ENCODE results near the gene SLC2A3. TPM values are rescaled to one million over a fixed set of nuclear protein-coding genes. Genes with fewer than 3 reads are reported as not detected.

Gene SLC2A3
- total RNA-seq, 1 donor from 2014 or later: 34.1 TPM

Other genes with a start within 250 kb of the SLC2A3 start
- 0.51 and 1.0 TPM in 2 replicates for gene GDF3, start 240.4 kb downstream of the SLC2A3 start, total RNA-seq
- not detected in 2 replicates for gene DPPA3, start 224.8 kb downstream of the SLC2A3 start, total RNA-seq
- gene CLEC4C, start 188.8 kb downstream of the SLC2A3 start, total RNA-seq: not detected in 2 replicates
- gene NANOGNB, start 171.0 kb downstream of the SLC2A3 start, total RNA-seq: not detected in 2 replicates
- not detected in 2 replicates for gene NANOG, start 146.8 kb downstream of the SLC2A3 start, total RNA-seq
- gene SLC2A14, start 63.3 kb downstream of the SLC2A3 start, total RNA-seq: under 0.01 TPM in 2 replicates
- 2.8 and 4.4 TPM in 2 replicates for gene FOXJ2, start 96.5 kb upstream of the SLC2A3 start, total RNA-seq
- 0.13 and 0.26 TPM in 2 replicates for gene C3AR1, start 130.2 kb upstream of the SLC2A3 start, total RNA-seq
- 23.1 and 44.5 TPM in 2 replicates for gene NECAP1, start 146.1 kb upstream of the SLC2A3 start, total RNA-seq
- gene CLEC4A, start 187.4 kb upstream of the SLC2A3 start, total RNA-seq: 0.38 TPM in 1 of 2 replicates, not detected in the other
- gene ZNF705A, start 220.8 kb upstream of the SLC2A3 start, total RNA-seq: under 0.01 TPM in 1 of 2 replicates, not detected in the other

Measured in dermis microvascular lymphatic vessel endothelial cell (primary cell).